Measurements from ENCODE around the gene TUBG1. TPM values are rescaled to one million over a fixed set of nuclear protein-coding genes. Genes with fewer than 3 reads are reported as not detected.

The TUBG1 gene
- total RNA-seq, 4 donors from 2014 or later: 30.6 to 89.0 (median 55.0) TPM

DNA sequence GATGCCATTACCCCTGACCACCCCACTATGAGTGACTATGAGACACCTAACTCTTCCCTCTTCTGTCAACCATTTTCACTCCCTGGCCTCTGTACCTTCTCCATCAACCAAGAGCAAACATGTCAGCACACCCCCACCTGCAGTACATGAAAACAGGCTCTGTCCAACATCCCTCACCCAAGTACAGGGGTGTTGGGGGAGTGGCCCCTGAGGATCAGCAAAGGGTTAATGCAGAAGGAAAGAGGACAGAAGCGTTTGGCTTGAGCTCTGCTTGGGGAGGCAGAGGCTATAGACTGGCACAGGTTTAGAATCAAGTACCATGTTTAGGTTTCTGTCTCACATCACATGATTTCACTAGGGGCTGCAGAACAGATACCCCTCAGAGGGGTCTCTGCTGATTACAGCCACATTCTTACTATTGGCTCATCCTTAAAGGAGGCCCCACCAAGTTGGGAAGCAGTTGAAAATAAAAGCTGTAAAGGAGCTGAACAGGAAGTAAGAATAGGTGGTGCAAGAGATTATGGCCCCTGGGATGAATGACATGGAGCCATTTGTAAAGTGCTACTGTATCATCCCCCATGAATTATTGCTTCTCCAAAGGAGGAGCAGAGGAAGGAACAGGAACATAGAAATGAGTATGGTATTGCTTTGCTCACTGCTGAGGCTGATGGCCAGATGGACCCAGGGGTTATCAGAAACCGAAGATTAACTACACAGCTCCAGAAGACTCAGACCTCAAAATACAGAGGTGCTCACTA lies 29.5 kb upstream of the TUBG1 start:
- H3K27ac ChIP-seq (replicated peaks in 1 of 4): no peak overlapping the region
- no peak for DNase-seq (ENCODE audit: extremely low spot score)
- H3K9me3 ChIP-seq: no peaks in the 10 kb centered on the region
- H3K4me1 ChIP-seq: peaks cover 20 to 28% (median 25%) of the 10 kb centered on the region in 4 donors
- peaks cover 46 to 62% (median 56%) of the 10 kb centered on the region in 4 donors for H3K36me3 ChIP-seq
- 53% methylated on average over 2 of the region's 2 CpGs for WGBS
- no peaks in the 10 kb centered on the region for H3K27me3 ChIP-seq
- intact Hi-C loops (cut with DNase I): loop anchor here (2.0 kb wide), 1 partner anchor 99 kb away; no protein-coding TSS in a partner anchor
- no peak for TF ChIP-seq POLR2A (IDR thresholded peaks at IDR 0.05; ENCODE audit: low read depth)
- H3K4me3 ChIP-seq: no peak overlapping the region

- WGBS: 94% methylated on average over 3 of the region's 10 CpGs
- no peaks in the 10 kb centered on the region for H3K9me3 ChIP-seq
- no peak for TF ChIP-seq POLR2AphosphoS5 (IDR thresholded peaks at IDR 0.05)
- no peak for TF ChIP-seq CTCF (IDR thresholded peaks at IDR 0.05)
- TF ChIP-seq POLR2A (IDR thresholded peaks at IDR 0.05; ENCODE audit: low read depth): no peak
- no peak for TF ChIP-seq EP300 (IDR thresholded peaks at IDR 0.05)
- no peak for DNase-seq (ENCODE audit: extremely low spot score)
- H3K4me3 ChIP-seq: no peak overlapping the region
- no peaks in the 10 kb centered on the region for H3K27me3 ChIP-seq
- H3K4me1 ChIP-seq: peaks cover 21 to 28% (median 26%) of the 10 kb centered on the region in 4 donors
- intact Hi-C loops (cut with DNase I): no loop called here
- peaks cover 60 to 75% (median 72%) of the 10 kb centered on the region in 4 donors for H3K36me3 ChIP-seq
- H3K27ac ChIP-seq (replicated peaks in 1 of 4): no peak overlapping the region
These were observed 27.7 kb upstream of the TUBG1 start for GRCh38 chr17:42581744-42582270.

DNA sequence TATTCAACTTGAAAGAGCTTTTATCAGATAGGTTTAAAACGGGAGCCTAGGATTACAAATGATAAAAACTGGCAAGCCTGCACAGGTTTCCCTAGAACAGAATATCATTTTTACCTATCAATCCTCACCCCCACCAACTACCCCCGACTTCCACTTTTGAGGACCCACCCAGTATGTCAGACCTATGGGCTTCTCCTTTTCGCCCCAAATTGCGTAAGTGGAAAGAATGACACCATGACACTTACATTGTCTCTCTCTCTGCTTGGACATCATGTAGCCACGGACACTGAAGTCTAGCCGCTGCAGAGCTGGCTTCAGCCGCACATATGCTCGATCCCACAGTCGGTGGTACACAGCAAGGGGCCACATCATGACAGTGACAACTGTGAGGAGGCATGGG lies 24.6 kb upstream of the TUBG1 start:
- no peak for DNase-seq (ENCODE audit: extremely low spot score)
- peaks cover 64 to 99% (median 95%) of the 10 kb centered on the region in 4 donors for H3K36me3 ChIP-seq
- WGBS: 88% methylated on average over 9 of the region's 9 CpGs
- no peak overlapping the region for H3K27ac ChIP-seq (replicated peaks in 1 of 4)
- peaks cover 13 to 28% (median 24%) of the 10 kb centered on the region in 4 donors for H3K4me1 ChIP-seq
- H3K27me3 ChIP-seq: no peaks in the 10 kb centered on the region
- H3K4me3 ChIP-seq: no peak overlapping the region
- intact Hi-C loops (cut with DNase I): no loop called here
- TF ChIP-seq CTCF (IDR thresholded peaks at IDR 0.05) (no peak), POLR2AphosphoS5 (IDR thresholded peaks at IDR 0.05) (no peak), EP300 (IDR thresholded peaks at IDR 0.05) (no peak), POLR2A (IDR thresholded peaks at IDR 0.05; ENCODE audit: low read depth) (no peak)
- no peaks in the 10 kb centered on the region for H3K9me3 ChIP-seq

GRCh38 chr17:42585353-42585752 lies 24.1 kb upstream of the TUBG1 start:
- no peaks in the 10 kb centered on the region for H3K27me3 ChIP-seq
- peaks cover 64 to 99% (median 95%) of the 10 kb centered on the region in 4 donors for H3K36me3 ChIP-seq
- no peak overlapping the region for H3K27ac ChIP-seq (replicated peaks in 1 of 4)
- 69% methylated on average over 1 of the region's 1 CpG for WGBS
- DNase-seq (ENCODE audit: extremely low spot score): no peak
- intact Hi-C loops (cut with DNase I): no loop called here
- no peak overlapping the region for H3K4me3 ChIP-seq
- no peaks in the 10 kb centered on the region for H3K9me3 ChIP-seq
- TF ChIP-seq POLR2A (IDR thresholded peaks at IDR 0.05; ENCODE audit: low read depth) (no peak), EP300 (IDR thresholded peaks at IDR 0.05) (no peak), POLR2AphosphoS5 (IDR thresholded peaks at IDR 0.05) (no peak), CTCF (IDR thresholded peaks at IDR 0.05) (no peak)
- H3K4me1 ChIP-seq: peaks cover 13 to 28% (median 24%) of the 10 kb centered on the region in 4 donors

DNA sequence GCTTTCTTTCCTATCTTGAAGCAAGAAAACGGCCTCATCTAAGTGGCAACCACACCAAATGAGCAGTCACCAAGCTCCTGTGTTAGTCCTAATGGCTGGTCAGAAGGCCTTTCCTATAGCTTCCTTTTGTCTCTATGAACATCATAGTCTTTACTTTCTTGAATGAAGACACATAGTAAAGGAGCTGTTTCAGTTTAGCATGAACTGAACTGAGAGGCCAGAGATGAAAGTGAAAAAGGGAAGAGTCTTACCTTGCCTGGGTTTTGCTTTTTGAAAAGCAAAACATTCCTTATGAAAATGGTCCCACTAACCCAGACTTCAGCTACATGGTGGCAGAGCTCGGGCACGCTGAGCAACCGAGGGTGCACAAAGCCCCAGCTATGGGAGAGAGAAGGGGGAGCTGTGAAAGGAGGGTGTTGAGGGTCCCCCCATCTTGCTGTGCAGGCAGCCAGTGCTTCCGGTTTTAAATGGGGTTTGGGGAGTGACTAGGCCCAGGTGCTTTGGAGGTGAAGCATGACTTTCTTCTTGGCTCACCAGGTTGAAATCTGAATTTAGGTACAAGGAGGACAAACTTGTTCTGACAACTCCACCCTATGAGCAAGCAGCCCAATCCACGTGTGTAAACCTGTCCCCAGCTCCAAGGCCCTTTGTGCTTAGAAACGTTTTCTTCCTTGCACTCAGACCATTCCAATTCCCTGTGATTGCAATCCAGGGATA lies 22.8 kb upstream of the TUBG1 start:
- Histone ChIP-seq H3K4me3 (no peak overlapping the region), H3K27ac (replicated peaks in 1 of 4) (peak overlapping the region; percentile 9 to 57 (median 24)), H3K27me3 (no peaks in the 10 kb centered on the region), H3K9me3 (no peaks in the 10 kb centered on the region), H3K36me3 (peaks cover 67 to 100% (median 95%) of the 10 kb centered on the region in 4 donors), H3K4me1 (peaks cover 13 to 31% (median 24%) of the 10 kb centered on the region in 4 donors)
- intact Hi-C loops (cut with DNase I): no loop called here
- 79% methylated on average over 7 of the region's 7 CpGs for WGBS
- no peak for TF ChIP-seq CTCF (IDR thresholded peaks at IDR 0.05)
- TF ChIP-seq POLR2A (IDR thresholded peaks at IDR 0.05; ENCODE audit: low read depth): no peak
- no peak for TF ChIP-seq EP300 (IDR thresholded peaks at IDR 0.05)
- TF ChIP-seq POLR2AphosphoS5 (IDR thresholded peaks at IDR 0.05): no peak
- DNase-seq (ENCODE audit: extremely low spot score): no peak
